ENCODE results near the gene ABHD17C. TPM values are rescaled to one million over a fixed set of nuclear protein-coding genes. Genes with fewer than 3 reads are reported as not detected.

ABHD17C gene
- total RNA-seq, 2 experiments from 2014 or later: 1.6 to 2.1 TPM

GRCh38 chr15:80722811-80723210, 27.7 kb downstream of the ABHD17C start:
- no peak overlapping the region for H3K27ac Mint-ChIP-seq
- H3K4me1 Mint-ChIP-seq: peaks cover 1% of the 10 kb centered on the region

GRCh38 chr15:80727196-80727595, 32.1 kb downstream of the ABHD17C start:
- POLR2A ChIA-PET: no interaction called here
- Mint-ChIP-seq H3K27ac (no peak overlapping the region), H3K36me3 (no peaks in the 10 kb centered on the region)

More at GRCh38 chr15:80722811-80723210, 27.7 kb downstream of the ABHD17C start:
- H3K27me3 Mint-ChIP-seq: no peaks in the 10 kb centered on the region
- ATAC-seq (ENCODE audit: low read depth) (no peak), DNase-seq (no peak)
- peaks cover 2% of the 10 kb centered on the region for H3K36me3 Mint-ChIP-seq
- no peak overlapping the region for H3K4me3 Mint-ChIP-seq
- POLR2A ChIA-PET: no interaction called here
- H3K9me3 Mint-ChIP-seq: peaks cover 2% of the 10 kb centered on the region

GRCh38 chr15:80727596-80727995, 32.5 kb downstream of the ABHD17C start:
- POLR2A ChIA-PET: no interaction called here
- H3K36me3 Mint-ChIP-seq: no peaks in the 10 kb centered on the region
- ATAC-seq (ENCODE audit: low read depth) (no peak), DNase-seq (no peak)
- peaks cover 2% of the 10 kb centered on the region for H3K27me3 Mint-ChIP-seq
- H3K27ac Mint-ChIP-seq: no peak overlapping the region
- H3K9me3 Mint-ChIP-seq: peaks cover 2% of the 10 kb centered on the region
- H3K4me1 Mint-ChIP-seq: no peaks in the 10 kb centered on the region
- no peak overlapping the region for H3K4me3 Mint-ChIP-seq

More at GRCh38 chr15:80727196-80727595, 32.1 kb downstream of the ABHD17C start:
- Mint-ChIP-seq H3K27me3 (peaks cover 2% of the 10 kb centered on the region), H3K9me3 (peaks cover 2% of the 10 kb centered on the region), H3K4me3 (no peak overlapping the region), H3K4me1 (no peaks in the 10 kb centered on the region)
- DNase-seq (no peak), ATAC-seq (ENCODE audit: low read depth) (no peak)

DNA sequence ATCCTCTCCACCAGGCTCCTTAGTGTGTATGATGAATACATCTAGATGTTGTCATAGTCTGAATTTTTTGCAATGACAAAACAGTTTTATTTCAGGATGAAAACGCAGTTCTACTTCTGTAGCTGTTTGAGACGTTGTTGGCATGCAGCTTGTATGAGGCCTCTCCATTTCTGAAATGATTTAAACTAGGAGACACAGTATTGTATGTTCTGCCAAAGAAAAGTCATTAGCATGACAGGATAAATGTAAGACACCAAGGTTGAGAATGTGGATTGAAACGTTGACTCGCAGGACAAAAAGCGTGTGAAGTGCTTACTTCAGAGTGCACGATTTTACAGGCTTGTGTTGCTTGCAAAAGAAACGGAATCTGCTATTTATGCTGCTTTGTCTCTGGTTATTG, 35.3 kb downstream of the ABHD17C start:
- Mint-ChIP-seq H3K4me1 (no peaks in the 10 kb centered on the region), H3K9me3 (peaks cover 2% of the 10 kb centered on the region), H3K4me3 (no peak overlapping the region), H3K27me3 (peaks cover 2% of the 10 kb centered on the region), H3K36me3 (no peaks in the 10 kb centered on the region), H3K27ac (no peak overlapping the region)
- ATAC-seq (ENCODE audit: low read depth) (no peak), DNase-seq (no peak)
- POLR2A ChIA-PET: no interaction called here

DNA sequence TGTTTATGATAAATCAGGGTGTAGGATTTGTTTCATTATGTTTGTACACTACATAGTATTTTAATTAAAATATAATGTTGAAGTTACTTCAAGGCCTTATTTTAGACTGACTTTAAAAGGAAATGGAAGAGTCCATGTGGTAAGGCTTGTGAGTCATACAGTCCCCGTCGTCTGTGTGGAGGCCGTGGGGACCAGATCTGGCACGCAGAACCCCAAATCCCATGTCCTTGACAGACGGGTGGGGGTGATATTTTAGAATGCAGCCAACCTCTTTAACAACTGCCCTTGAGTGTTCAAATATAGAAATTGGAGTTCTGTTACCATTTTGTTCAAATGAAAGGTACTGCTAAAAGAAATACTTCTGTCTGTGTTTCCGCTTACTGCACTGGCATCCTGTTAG, 35.8 kb downstream of the ABHD17C start:
- DNase-seq (no peak), ATAC-seq (ENCODE audit: low read depth) (no peak)
- H3K4me1 Mint-ChIP-seq: no peaks in the 10 kb centered on the region
- POLR2A ChIA-PET: no interaction called here
- peaks cover 2% of the 10 kb centered on the region for H3K9me3 Mint-ChIP-seq
- no peak overlapping the region for H3K4me3 Mint-ChIP-seq
- H3K27me3 Mint-ChIP-seq: peaks cover 2% of the 10 kb centered on the region
- peaks cover 1% of the 10 kb centered on the region for H3K36me3 Mint-ChIP-seq
- no peak overlapping the region for H3K27ac Mint-ChIP-seq

- Mint-ChIP-seq H3K4me1 (no peaks in the 10 kb centered on the region), H3K4me3 (no peak overlapping the region), H3K27me3 (peaks cover 2% of the 10 kb centered on the region), H3K9me3 (no peaks in the 10 kb centered on the region), H3K27ac (no peak overlapping the region), H3K36me3 (peaks cover 1% of the 10 kb centered on the region)
- ATAC-seq (ENCODE audit: low read depth): no peak
- POLR2A ChIA-PET: no interaction called here
- DNase-seq: no peak
These were observed 37.1 kb downstream of the ABHD17C start for GRCh38 chr15:80732167-80732566.

DNA sequence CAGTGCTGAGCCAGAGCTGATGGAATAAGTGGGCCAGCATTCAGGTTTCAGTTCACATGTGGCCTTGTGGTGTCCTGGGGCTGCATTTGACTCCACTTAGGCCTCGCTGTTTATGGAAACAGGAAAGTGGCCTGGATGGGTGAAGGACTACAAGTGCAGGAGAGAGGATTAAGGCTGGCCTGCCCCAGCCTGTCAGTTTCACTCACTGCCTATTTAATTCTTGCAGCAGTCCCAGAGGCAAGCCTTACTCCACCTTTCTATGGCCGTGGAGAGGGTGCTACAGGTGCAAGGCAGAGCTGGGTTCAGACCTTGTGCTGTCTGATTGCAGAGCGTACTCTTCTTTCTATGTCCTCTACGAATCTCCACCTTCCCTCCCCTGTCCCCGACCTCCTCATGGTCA, 37.7 kb downstream of the ABHD17C start:
- ATAC-seq (ENCODE audit: low read depth) (no peak), DNase-seq (no peak)
- H3K27me3 Mint-ChIP-seq: peaks cover 2% of the 10 kb centered on the region
- H3K36me3 Mint-ChIP-seq: peaks cover 1% of the 10 kb centered on the region
- no peak overlapping the region for H3K27ac Mint-ChIP-seq
- H3K4me3 Mint-ChIP-seq: no peak overlapping the region
- no peaks in the 10 kb centered on the region for H3K9me3 Mint-ChIP-seq
- POLR2A ChIA-PET: no interaction called here
- H3K4me1 Mint-ChIP-seq: no peaks in the 10 kb centered on the region

GRCh38 chr15:80733460-80733859, 38.4 kb downstream of the ABHD17C start:
- no peak overlapping the region for H3K27ac Mint-ChIP-seq
- peaks cover 1% of the 10 kb centered on the region for H3K36me3 Mint-ChIP-seq
- no peaks in the 10 kb centered on the region for H3K4me1 Mint-ChIP-seq
- POLR2A ChIA-PET: no interaction called here
- ATAC-seq (ENCODE audit: low read depth): no peak
- peaks cover 2% of the 10 kb centered on the region for H3K27me3 Mint-ChIP-seq
- no peak for DNase-seq
- H3K4me3 Mint-ChIP-seq: no peak overlapping the region
- no peaks in the 10 kb centered on the region for H3K9me3 Mint-ChIP-seq

DNA sequence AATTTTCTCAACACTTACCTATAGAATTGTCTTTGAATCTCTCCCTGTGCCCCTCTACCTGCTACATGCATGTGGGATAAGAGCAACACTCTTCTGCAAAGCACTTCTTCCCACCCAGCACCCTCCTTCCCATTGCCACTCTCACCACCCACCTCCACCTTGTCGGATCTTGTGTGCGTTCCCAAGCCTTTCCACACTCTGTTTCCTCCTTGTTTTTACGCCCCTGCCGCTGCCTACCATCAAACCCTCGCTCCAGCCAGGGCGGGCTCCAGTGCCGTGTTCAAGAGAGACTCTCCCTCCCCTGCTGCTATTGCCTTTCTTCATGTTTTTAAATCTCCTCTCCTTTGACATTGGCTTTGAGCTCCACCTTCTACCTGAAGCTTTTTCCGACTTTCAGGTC, 40.2 kb downstream of the ABHD17C start:
- no peak for ATAC-seq (ENCODE audit: low read depth)

DNA sequence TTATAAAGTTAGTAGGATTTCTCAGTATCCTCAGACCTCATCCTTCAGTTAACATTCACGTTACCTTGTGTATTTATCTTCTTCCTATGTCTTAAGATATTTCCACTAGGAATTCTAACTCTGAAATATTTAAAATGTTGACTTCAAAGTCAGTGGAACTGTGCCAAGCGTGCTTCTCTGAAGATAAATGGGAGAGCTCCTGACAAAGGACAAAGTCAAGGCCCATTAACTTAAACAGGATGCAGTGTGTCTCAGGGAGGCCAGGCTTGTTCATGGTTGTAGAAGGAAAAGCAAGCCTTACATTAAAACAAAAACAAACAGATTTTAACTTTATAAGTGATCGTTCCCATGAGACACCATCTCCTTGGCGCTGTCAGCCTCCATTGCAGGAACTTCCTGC, 41.5 kb downstream of the ABHD17C start:
- ATAC-seq (ENCODE audit: low read depth) (no peak), DNase-seq (no peak)
- POLR2A ChIA-PET: no interaction called here
- H3K9me3 Mint-ChIP-seq: peaks cover 2% of the 10 kb centered on the region
- no peak overlapping the region for H3K27ac Mint-ChIP-seq
- H3K4me3 Mint-ChIP-seq: no peak overlapping the region
- peaks cover 1% of the 10 kb centered on the region for H3K36me3 Mint-ChIP-seq
- H3K4me1 Mint-ChIP-seq: no peaks in the 10 kb centered on the region
- no peaks in the 10 kb centered on the region for H3K27me3 Mint-ChIP-seq

More for the DNA sequence above, 40.2 kb downstream of the ABHD17C start:
- no peaks in the 10 kb centered on the region for H3K4me1 Mint-ChIP-seq
- H3K27me3 Mint-ChIP-seq: no peaks in the 10 kb centered on the region
- no peak for DNase-seq
- peaks cover 1% of the 10 kb centered on the region for H3K36me3 Mint-ChIP-seq
- POLR2A ChIA-PET: no interaction called here
- H3K27ac Mint-ChIP-seq: no peak overlapping the region
- no peak overlapping the region for H3K4me3 Mint-ChIP-seq
- H3K9me3 Mint-ChIP-seq: peaks cover 2% of the 10 kb centered on the region

GRCh38 chr15:80739919-80740318, 44.8 kb downstream of the ABHD17C start:
- H3K9me3 Mint-ChIP-seq: peaks cover 2% of the 10 kb centered on the region

DNA sequence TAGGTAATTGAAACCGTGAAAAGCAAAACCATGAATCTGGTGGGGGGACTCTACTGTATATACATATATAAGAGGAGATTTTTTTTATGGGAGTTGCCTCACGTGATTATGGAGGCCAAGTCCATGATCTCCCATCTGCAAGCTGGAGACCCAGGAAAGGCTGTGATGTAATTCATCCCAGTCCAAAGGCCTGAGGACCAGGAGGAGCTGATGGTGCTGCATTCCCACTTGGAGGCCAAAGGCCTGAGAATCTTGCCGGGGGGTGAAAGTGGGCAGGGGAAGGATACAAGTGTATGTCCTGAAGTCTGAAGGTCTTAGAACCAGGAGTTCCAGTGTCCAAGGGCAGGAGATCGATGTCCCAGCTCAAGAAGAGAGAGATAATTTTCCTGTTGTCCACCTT, 47.0 kb downstream of the ABHD17C start:
- Mint-ChIP-seq H3K4me1 (no peaks in the 10 kb centered on the region), H3K27me3 (no peaks in the 10 kb centered on the region), H3K4me3 (no peak overlapping the region), H3K9me3 (peaks cover 2% of the 10 kb centered on the region), H3K36me3 (peaks cover 2% of the 10 kb centered on the region), H3K27ac (no peak overlapping the region)
- DNase-seq (no peak), ATAC-seq (ENCODE audit: low read depth) (no peak)
- POLR2A ChIA-PET: no interaction called here

More at GRCh38 chr15:80739919-80740318, 44.8 kb downstream of the ABHD17C start:
- Mint-ChIP-seq H3K27me3 (no peaks in the 10 kb centered on the region), H3K4me1 (no peaks in the 10 kb centered on the region), H3K36me3 (peaks cover 3% of the 10 kb centered on the region), H3K4me3 (no peak overlapping the region), H3K27ac (no peak overlapping the region)
- no peak for DNase-seq
- POLR2A ChIA-PET: no interaction called here
- ATAC-seq (ENCODE audit: low read depth): no peak

- H3K36me3 Mint-ChIP-seq: peaks cover 2% of the 10 kb centered on the region
- H3K4me1 Mint-ChIP-seq: no peaks in the 10 kb centered on the region
- POLR2A ChIA-PET: no interaction called here
- H3K27ac Mint-ChIP-seq: no peak overlapping the region
- no peak for ATAC-seq (ENCODE audit: low read depth)
- H3K4me3 Mint-ChIP-seq: no peak overlapping the region
- H3K27me3 Mint-ChIP-seq: no peaks in the 10 kb centered on the region
- DNase-seq: no peak
- H3K9me3 Mint-ChIP-seq: peaks cover 2% of the 10 kb centered on the region
These were observed 48.2 kb downstream of the ABHD17C start for GRCh38 chr15:80743189-80743833.

GRCh38 chr15:80744415-80744814, 49.3 kb downstream of the ABHD17C start:
- H3K9me3 Mint-ChIP-seq: no peaks in the 10 kb centered on the region
- POLR2A ChIA-PET: no interaction called here
- H3K4me1 Mint-ChIP-seq: no peaks in the 10 kb centered on the region
- DNase-seq: no peak
- H3K4me3 Mint-ChIP-seq: no peak overlapping the region
- no peak for ATAC-seq (ENCODE audit: low read depth)
- no peaks in the 10 kb centered on the region for H3K27me3 Mint-ChIP-seq
- H3K36me3 Mint-ChIP-seq: peaks cover 2% of the 10 kb centered on the region
- H3K27ac Mint-ChIP-seq: no peak overlapping the region

GRCh38 chr15:80744826-80745225, 49.7 kb downstream of the ABHD17C start:
- peaks cover 2% of the 10 kb centered on the region for H3K36me3 Mint-ChIP-seq
- no peaks in the 10 kb centered on the region for H3K4me1 Mint-ChIP-seq
- DNase-seq (no peak), ATAC-seq (ENCODE audit: low read depth) (no peak)
- no peak overlapping the region for H3K27ac Mint-ChIP-seq
- H3K9me3 Mint-ChIP-seq: no peaks in the 10 kb centered on the region
- no peak overlapping the region for H3K4me3 Mint-ChIP-seq
- no peaks in the 10 kb centered on the region for H3K27me3 Mint-ChIP-seq
- POLR2A ChIA-PET: no interaction called here
